Smooth muscle cell (in vitro differentiated cells): ENCODE data around the gene GSDME. TPM values are rescaled to one million over a fixed set of nuclear protein-coding genes. Genes with fewer than 3 reads are reported as not detected.

ENCODE experiments used
- DNase-seq: peaks from one replicate; lab custom pipeline; 2025; ENCODE audit not compliant: unreplicated experiment; lab: John Stamatoyannopoulos, UW
- H2AFZ ChIP-seq: fragments of 200-600 bp; sonication (generic); 2 replicates; pipeline ENCODE4 v1.6.0; 2016; ENCODE audit warnings: antibody characterized with exemption, low read depth, mild to moderate bottlenecking
- H3F3A ChIP-seq: fragments of 200-600 bp; sonication (generic); 2 replicates; pipeline ENCODE4 v1.6.0; 2017; ENCODE audit warnings: antibody characterized with exemption, low read depth
- H3K27ac ChIP-seq: fragments of 200-600 bp; sonication (generic); 2 replicates; pipeline ENCODE4 v1.5.1; 2016; ENCODE audit warnings: low read depth, mild to moderate bottlenecking
- H3K27me3 ChIP-seq: fragments of 200-600 bp; sonication (generic); 2 replicates; pipeline ENCODE4 v1.6.1; 2016; ENCODE audit warnings: low read depth, mild to moderate bottlenecking
- H3K36me3 ChIP-seq: fragments of 200-600 bp; sonication (generic); 2 replicates; pipeline ENCODE4 v1.5.1; 2016; ENCODE audit warnings: low read depth
- H3K4me1 ChIP-seq: fragments of 200-600 bp; sonication (generic); 2 replicates; pipeline ENCODE4 v1.5.1; 2016; ENCODE audit warnings: low read depth
- H3K4me2 ChIP-seq: fragments of 200-600 bp; sonication (generic); 2 replicates; pipeline ENCODE4 v1.6.0; 2016; ENCODE audit warnings: mild to moderate bottlenecking
- H3K4me3 ChIP-seq: fragments of 200-600 bp; sonication (generic); 2 replicates; pipeline ENCODE4 v1.5.1; 2016; ENCODE audit warnings: mild to moderate bottlenecking
- H3K79me2 ChIP-seq: fragments of 200-600 bp; sonication (generic); 2 replicates; pipeline ENCODE4 v1.6.0; 2016; ENCODE audit warnings: low read depth, mild to moderate bottlenecking
- H3K9ac ChIP-seq: fragments of 200-600 bp; sonication (generic); 2 replicates; pipeline ENCODE4 v1.6.0; 2016; ENCODE audit warnings: low read depth
- H3K9me3 ChIP-seq: fragments of 200-600 bp; sonication (generic); replicated peaks from 2 replicates; pipeline ENCODE4 v1.5.1; 2016; ENCODE audit warnings: low read depth
- H4K20me1 ChIP-seq: fragments of 200-600 bp; sonication (generic); 2 replicates; pipeline ENCODE4 v1.6.0; 2016; ENCODE audit warnings: low read depth
- WGBS: methylation state at CpG from one replicate; pipeline ENCODE4 v1.1.7; 2016; ENCODE audit warnings: low lambda C conversion rate; 5-methylcytosine and 5-hydroxymethylcytosine counted together
- polyA plus RNA-seq: library from polyadenylated mRNA; unstranded; fragments of >200 nt; fragmentation: Nextera tagmentation; extraction: Ambion mirVana; gene quantifications from 2 replicates; pipeline ENCODE4 v1.2.1, GENCODE V29; 2016
- total RNA-seq: library from RNA; depleted of rRNA; stranded (reverse); fragments of >200 nt; gene quantifications from 2 replicates; pipeline ENCODE4 v1.2.3, GENCODE V29; 2014
- TF ChIP-seq, protein P1 (sequence below): fragments of 200-600 bp; sonication (generic); IDR thresholded peaks from 2 replicates; pipeline ENCODE4 v1.5.1; 2017; ENCODE audit warnings: borderline replicate concordance, mild to moderate bottlenecking, antibody characterized with exemption; ENCODE audit not compliant: insufficient read depth, poor library complexity, severe bottlenecking

Gene GSDME
- total and polyA plus RNA-seq, 2 experiments from 2014 or later: 14.8 to 19.6 TPM

- Histone ChIP-seq H3K4me3 (no peak overlapping the region), H4K20me1 (no peaks in the 10 kb centered on the region), H3K27me3 (no peaks in the 10 kb centered on the region), H3F3A (no peaks in the 10 kb centered on the region), H3K27ac (peak overlapping the region; percentile 2), H3K4me1 (no peaks in the 10 kb centered on the region), H3K9me3 (no peaks in the 10 kb centered on the region), H2AFZ (no peak overlapping the region), H3K36me3 (no peaks in the 10 kb centered on the region), H3K4me2 (peak overlapping the region; percentile 2), H3K79me2 (no peaks in the 10 kb centered on the region), H3K9ac (no peak overlapping the region)
- no peak for DNase-seq
- WGBS: 71% methylated on average over 9 of the region's 9 CpGs
- TF ChIP-seq, protein P1, sequence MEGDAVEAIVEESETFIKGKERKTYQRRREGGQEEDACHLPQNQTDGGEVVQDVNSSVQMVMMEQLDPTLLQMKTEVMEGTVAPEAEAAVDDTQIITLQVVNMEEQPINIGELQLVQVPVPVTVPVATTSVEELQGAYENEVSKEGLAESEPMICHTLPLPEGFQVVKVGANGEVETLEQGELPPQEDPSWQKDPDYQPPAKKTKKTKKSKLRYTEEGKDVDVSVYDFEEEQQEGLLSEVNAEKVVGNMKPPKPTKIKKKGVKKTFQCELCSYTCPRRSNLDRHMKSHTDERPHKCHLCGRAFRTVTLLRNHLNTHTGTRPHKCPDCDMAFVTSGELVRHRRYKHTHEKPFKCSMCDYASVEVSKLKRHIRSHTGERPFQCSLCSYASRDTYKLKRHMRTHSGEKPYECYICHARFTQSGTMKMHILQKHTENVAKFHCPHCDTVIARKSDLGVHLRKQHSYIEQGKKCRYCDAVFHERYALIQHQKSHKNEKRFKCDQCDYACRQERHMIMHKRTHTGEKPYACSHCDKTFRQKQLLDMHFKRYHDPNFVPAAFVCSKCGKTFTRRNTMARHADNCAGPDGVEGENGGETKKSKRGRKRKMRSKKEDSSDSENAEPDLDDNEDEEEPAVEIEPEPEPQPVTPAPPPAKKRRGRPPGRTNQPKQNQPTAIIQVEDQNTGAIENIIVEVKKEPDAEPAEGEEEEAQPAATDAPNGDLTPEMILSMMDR: no peak
Measured at GRCh38 chr7:24778543-24779282, 21.4 kb upstream of the GSDME start.

DNA sequence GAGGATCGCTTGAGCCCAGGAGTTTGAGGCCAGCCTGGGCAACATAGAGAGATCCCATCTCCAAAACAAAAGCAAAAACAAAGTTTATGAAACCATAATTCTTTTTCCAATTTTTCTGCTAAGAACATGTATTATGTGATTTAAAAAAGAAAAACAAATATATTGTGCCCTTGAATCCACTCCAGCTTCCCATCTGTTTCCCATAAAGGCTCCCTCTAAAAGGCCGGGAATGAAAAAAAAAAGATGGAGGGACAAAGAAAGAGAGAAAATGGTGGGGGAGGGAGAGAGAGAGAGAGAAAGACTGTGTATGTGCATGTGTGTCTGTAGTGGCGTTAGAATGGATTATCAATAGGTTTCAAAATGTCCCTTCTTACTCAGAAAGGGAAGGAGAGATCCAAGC, 20.5 kb upstream of the GSDME start:
- Histone ChIP-seq H3K27me3 (no peaks in the 10 kb centered on the region), H3F3A (no peaks in the 10 kb centered on the region), H3K9ac (no peak overlapping the region), H3K27ac (no peak overlapping the region), H3K9me3 (no peaks in the 10 kb centered on the region), H2AFZ (no peak overlapping the region), H4K20me1 (no peaks in the 10 kb centered on the region), H3K4me3 (no peak overlapping the region), H3K4me2 (no peak overlapping the region), H3K79me2 (no peaks in the 10 kb centered on the region), H3K4me1 (no peaks in the 10 kb centered on the region), H3K36me3 (no peaks in the 10 kb centered on the region)
- DNase-seq: no peak
- TF ChIP-seq, protein P1: no peak
- 93% methylated on average over 3 of the region's 3 CpGs for WGBS

GRCh38 chr7:24773646-24774045, 16.4 kb upstream of the GSDME start:
- Histone ChIP-seq H3K9ac (no peak overlapping the region), H3K9me3 (no peaks in the 10 kb centered on the region), H4K20me1 (no peaks in the 10 kb centered on the region), H3K4me3 (no peak overlapping the region), H3K4me1 (no peaks in the 10 kb centered on the region), H3K27me3 (no peaks in the 10 kb centered on the region), H3K79me2 (no peaks in the 10 kb centered on the region), H3K36me3 (no peaks in the 10 kb centered on the region), H3K27ac (no peak overlapping the region), H3F3A (no peaks in the 10 kb centered on the region), H2AFZ (no peak overlapping the region), H3K4me2 (no peak overlapping the region)
- TF ChIP-seq, protein P1: no peak
- DNase-seq: no peak

GRCh38 chr7:24769851-24770250, 12.6 kb upstream of the GSDME start:
- Histone ChIP-seq H3K79me2 (no peaks in the 10 kb centered on the region), H3F3A (no peaks in the 10 kb centered on the region), H3K4me3 (no peak overlapping the region), H3K4me2 (no peak overlapping the region), H3K9me3 (no peaks in the 10 kb centered on the region), H3K36me3 (no peaks in the 10 kb centered on the region), H3K27ac (no peak overlapping the region), H3K27me3 (peaks cover 4% of the 10 kb centered on the region), H3K4me1 (no peaks in the 10 kb centered on the region), H3K9ac (no peak overlapping the region), H4K20me1 (no peaks in the 10 kb centered on the region), H2AFZ (no peak overlapping the region)
- no peak for DNase-seq
- 96% methylated on average over 2 of the region's 2 CpGs for WGBS
- TF ChIP-seq, protein P1: no peak
